ENCODE measurements around the gene PNPLA1. TPM values are rescaled to one million over a fixed set of nuclear protein-coding genes. Genes with fewer than 3 reads are reported as not detected.

The PNPLA1 gene
- total RNA-seq, 1 donor from 2014 or later: not detected

GRCh38 chr6:36346486-36347273 is 76.8 kb downstream of the PNPLA1 start:
- POLR2A ChIA-PET: no interaction called here
- Mint-ChIP-seq H3K4me1 (no peaks in the 10 kb centered on the region), H3K4me3 (no peak overlapping the region), H3K36me3 (ENCODE audit: low read depth) (no peaks in the 10 kb centered on the region), H3K27me3 (no peaks in the 10 kb centered on the region), H3K9me3 (no peaks in the 10 kb centered on the region), H3K27ac (no peak overlapping the region)
- intact Hi-C loops (cut with micrococcal nuclease): no loop called here
- TF ChIP-seq CTCF (IDR thresholded peaks at IDR 0.05): no peak
- CTCF ChIA-PET: interaction anchor here (0.6 kb wide), 1 partner anchor 14 kb away, joined by 3 read pairs; no protein-coding TSS in a partner anchor
- ATAC-seq (ENCODE audit: low read depth) (no peak), DNase-seq (no peak)

DNA sequence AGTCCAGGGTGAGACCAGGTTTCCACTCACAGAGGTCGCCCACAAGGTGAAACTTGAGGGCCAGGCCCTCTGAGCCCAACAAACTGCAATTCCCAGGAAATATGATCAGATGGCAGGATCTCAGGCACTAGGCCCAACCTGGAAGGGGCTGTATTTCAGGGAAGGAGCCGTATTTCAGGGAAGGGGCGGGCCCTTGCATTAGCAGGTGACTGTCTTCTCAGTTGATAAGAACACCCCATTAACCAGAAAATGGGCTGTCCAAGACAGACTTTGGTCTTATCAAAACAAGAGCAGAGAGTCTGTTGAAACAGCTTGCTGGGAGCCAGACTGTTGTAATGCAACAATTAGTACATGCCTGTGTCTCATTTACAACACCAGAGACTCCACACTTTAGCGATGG is 77.8 kb downstream of the PNPLA1 start:
- CTCF ChIA-PET: interaction anchor here (0.9 to 1.1 kb wide), 2 partner anchors 11 to 12 kb away, joined by 3 to 5 read pairs; partner anchors contain the start of gene BNIP5
- no peak for ATAC-seq (ENCODE audit: low read depth)

GRCh38 chr6:36349240-36349639 is 79.4 kb downstream of the PNPLA1 start:
- no peaks in the 10 kb centered on the region for H3K27me3 Mint-ChIP-seq
- CTCF ChIA-PET: no interaction called here
- TF ChIP-seq CTCF (IDR thresholded peaks at IDR 0.05): no peak
- ATAC-seq (ENCODE audit: low read depth) (no peak), DNase-seq (no peak)
- intact Hi-C loops (cut with micrococcal nuclease): no loop called here
- peaks cover 6% of the 10 kb centered on the region for H3K9me3 Mint-ChIP-seq
- no peaks in the 10 kb centered on the region for H3K36me3 Mint-ChIP-seq (ENCODE audit: low read depth)
- POLR2A ChIA-PET: no interaction called here
- H3K4me1 Mint-ChIP-seq: no peaks in the 10 kb centered on the region
- no peak overlapping the region for H3K4me3 Mint-ChIP-seq
- H3K27ac Mint-ChIP-seq: no peak overlapping the region

More for the DNA sequence above, 77.8 kb downstream of the PNPLA1 start:
- H3K27me3 Mint-ChIP-seq: no peaks in the 10 kb centered on the region
- no peak for TF ChIP-seq CTCF (IDR thresholded peaks at IDR 0.05)
- no peak overlapping the region for H3K27ac Mint-ChIP-seq
- H3K9me3 Mint-ChIP-seq: peaks cover 3% of the 10 kb centered on the region
- intact Hi-C loops (cut with micrococcal nuclease): no loop called here
- no peak for DNase-seq
- no peaks in the 10 kb centered on the region for H3K4me1 Mint-ChIP-seq
- H3K36me3 Mint-ChIP-seq (ENCODE audit: low read depth): no peaks in the 10 kb centered on the region
- no peak overlapping the region for H3K4me3 Mint-ChIP-seq
- POLR2A ChIA-PET: no interaction called here

- Mint-ChIP-seq H3K36me3 (ENCODE audit: low read depth) (no peaks in the 10 kb centered on the region), H3K9me3 (peaks cover 6% of the 10 kb centered on the region), H3K4me1 (no peaks in the 10 kb centered on the region), H3K4me3 (no peak overlapping the region), H3K27ac (no peak overlapping the region), H3K27me3 (no peaks in the 10 kb centered on the region)
- DNase-seq (no peak), ATAC-seq (ENCODE audit: low read depth) (no peak)
- ChIA-PET CTCF (interaction anchor here (1.4 kb wide), 1 partner anchor 9 kb away, joined by 4 read pairs; no protein-coding TSS in a partner anchor), POLR2A (no interaction called here)
- intact Hi-C loops (cut with micrococcal nuclease): no loop called here
- no peak for TF ChIP-seq CTCF (IDR thresholded peaks at IDR 0.05)
Measured at GRCh38 chr6:36350082-36350481, 80.2 kb downstream of the PNPLA1 start.

DNA sequence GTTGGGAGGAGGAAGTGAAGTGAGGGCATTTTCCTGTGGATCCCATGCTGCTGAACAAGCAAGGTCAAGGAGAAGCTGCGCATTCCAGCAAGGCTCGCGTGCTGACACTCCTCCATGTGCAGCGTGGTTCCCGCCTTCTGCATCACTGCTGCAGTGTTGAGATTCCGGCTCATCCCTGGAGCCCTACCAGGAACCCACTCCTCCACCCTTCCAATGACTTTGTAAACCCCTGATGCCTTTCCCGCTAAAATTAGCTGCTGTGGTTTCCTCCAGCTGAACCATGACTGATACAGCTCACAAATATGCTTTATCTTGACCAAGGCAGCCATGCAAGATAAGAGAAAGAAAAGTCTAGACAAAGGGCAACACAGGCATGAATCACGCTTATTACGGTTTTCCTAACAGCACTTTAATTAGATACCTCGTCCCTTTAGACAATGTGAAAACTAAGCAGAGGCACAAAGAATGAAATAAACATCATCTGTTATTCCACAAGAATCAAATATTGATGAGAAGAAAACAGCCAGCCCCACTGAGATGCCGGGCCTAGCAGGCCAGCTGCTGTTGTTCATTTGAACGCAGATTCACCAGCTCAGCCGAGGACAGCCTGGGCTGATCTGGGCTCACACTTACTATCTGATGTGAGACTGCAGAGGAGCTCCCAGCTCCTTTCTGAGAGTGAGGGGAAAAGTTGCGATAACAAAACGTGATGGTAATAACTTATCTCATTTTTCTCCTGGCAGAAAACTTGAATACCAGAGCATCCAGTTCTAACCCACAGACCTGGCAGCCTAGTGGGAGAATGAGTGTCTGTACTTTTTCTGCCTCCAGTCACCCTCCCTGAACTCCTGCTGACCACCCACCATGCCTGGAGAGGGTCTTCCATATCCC is 81.1 kb downstream of the PNPLA1 start:
- no peak for DNase-seq
- no peaks in the 10 kb centered on the region for H3K4me1 Mint-ChIP-seq
- no peak overlapping the region for H3K4me3 Mint-ChIP-seq
- TF ChIP-seq CTCF (IDR thresholded peaks at IDR 0.05): no peak
- H3K27ac Mint-ChIP-seq: no peak overlapping the region
- no peaks in the 10 kb centered on the region for H3K36me3 Mint-ChIP-seq (ENCODE audit: low read depth)
- ATAC-seq (ENCODE audit: low read depth): no peak
- peaks cover 6% of the 10 kb centered on the region for H3K9me3 Mint-ChIP-seq
- H3K27me3 Mint-ChIP-seq: no peaks in the 10 kb centered on the region
- ChIA-PET POLR2A (no interaction called here), CTCF (interaction anchor here (1.4 kb wide), 1 partner anchor 10 kb away, joined by 4 read pairs; no protein-coding TSS in a partner anchor)
- intact Hi-C loops (cut with micrococcal nuclease): no loop called here
